Spleen (tissue), 7 donors: Measurements from ENCODE around the gene KRT73.

Source experiments
- CTCF ChIP-seq, 11 experiments: fragments of 200-600 bp in 7 of 11; fragments of 450-650 bp in 4 of 11; sonication (generic) in 4 of 11; IDR thresholded peaks in 8 of 11; conservative IDR thresholded peaks in 3 of 11; 1 replicate in 7 of 11; 2 replicates in 4 of 11; pipeline versions ENCODE4 v1.4.0 to v1.8.0; 2016 to 2021; ENCODE audit warnings: antibody characterized with exemption in 11 of 11, inconsistent platforms in 4 of 11, mild to moderate bottlenecking in 1 of 11
- POLR2A ChIP-seq, 3 donors: fragments of 450-650 bp; IDR thresholded peaks; one replicate each; pipeline ENCODE4 v1.5.1; 2017; ENCODE audit warnings: antibody characterized with exemption in 3 of 3, mild to moderate bottlenecking in 1 of 3
- POLR2AphosphoS5 ChIP-seq, 3 donors: sonication (generic); formaldehyde crosslinking; IDR thresholded peaks; one replicate each; pipeline ENCODE4 v1.5.1; 2017; ENCODE audit warnings: antibody characterized with exemption in 3 of 3
- donor health status: DM: no; HTN: no; CAD: no; lungs with moderate emphysema.
- donor health status: DM: no; HTN: no; CAD: no.
- donor health status: DM: no; HTN: no; CAD: no.

- TF ChIP-seq CTCF (IDR thresholded peaks at IDR 0.05 in 8 of 11, conservative IDR thresholded peaks at IDR 0.05 in 3 of 11) = no peak
- TF ChIP-seq POLR2A (IDR thresholded peaks at IDR 0.05) = no peak
- TF ChIP-seq POLR2AphosphoS5 (IDR thresholded peaks at IDR 0.05) = no peak
Observed at GRCh38 chr12:52606581-52607218, 11.7 kb downstream of the KRT73 start.
